Mucosa of descending colon (tissue), 3 donors: ENCODE data around the gene IQGAP2. TPM values are rescaled to one million over a fixed set of nuclear protein-coding genes. Genes with fewer than 3 reads are reported as not detected.

Experiments used
- ATAC-seq: fragments of 200-7000 bp; cut with Tn5 transposase; one replicate; pipeline ENCODE4 v1.9.1; 2020; ENCODE audit warnings: mild to moderate bottlenecking, moderate library complexity
- DNase-seq, 3 donors: peaks; one replicate each; pipeline ENCODE4 v3.0.0-alpha.2; 2020
- H3K36me3 ChIP-seq: fragments of 200-600 bp; one replicate; pipeline ENCODE4 v1.8.0; 2021; ENCODE audit warnings: low read depth, mild to moderate bottlenecking
- H3K4me1 ChIP-seq: fragments of 200-600 bp; one replicate; pipeline ENCODE4 v1.8.0; 2021; ENCODE audit warnings: low read depth, mild to moderate bottlenecking
- H3K4me3 ChIP-seq: fragments of 200-600 bp; one replicate; pipeline ENCODE4 v1.8.0; 2021; ENCODE audit warnings: mild to moderate bottlenecking
- H3K9me3 ChIP-seq: fragments of 200-600 bp; one replicate; pipeline ENCODE4 v1.8.0; 2021; ENCODE audit warnings: mild to moderate bottlenecking
- intact Hi-C, 2 donors: fragments of 100-400 bp; cut with DNase I in 1 of 2; cut with micrococcal nuclease in 1 of 2; formaldehyde crosslinking; loops; one replicate each; pipeline versions ENCODE4 v1.11.0 to v1.11.1; 2022; cut with DNase I, micrococcal nuclease
- total RNA-seq, 3 donors: library from RNA; stranded (reverse); fragmentation: NEBNext Ultra II Directional in 2 of 3; extraction: Animal tissue kit (Norgen Biotek cat#: 25700) in 2 of 3; gene quantifications; one replicate each; pipeline versions ENCODE4 v1.2.1 to v1.2.4, GENCODE V29; 2021 to 2023
- TF ChIP-seq, protein P1 (sequence below): fragments of 200-600 bp; IDR thresholded peaks from one replicate; pipeline ENCODE4 v1.8.0; 2022; ENCODE audit warnings: antibody characterized with exemption, mild to moderate bottlenecking
- donor health status: DM: no; HTN: no; CAD: no; lungs with moderate emphysema.
- donor health status: DM: no; HTN: no; CAD: no.
- donor health status: DM: no; HTN: yes; CAD: no.

The IQGAP2 gene
- total RNA-seq, 3 donors from 2014 or later, result 59.7 to 159 (median 84.8) TPM

DNA sequence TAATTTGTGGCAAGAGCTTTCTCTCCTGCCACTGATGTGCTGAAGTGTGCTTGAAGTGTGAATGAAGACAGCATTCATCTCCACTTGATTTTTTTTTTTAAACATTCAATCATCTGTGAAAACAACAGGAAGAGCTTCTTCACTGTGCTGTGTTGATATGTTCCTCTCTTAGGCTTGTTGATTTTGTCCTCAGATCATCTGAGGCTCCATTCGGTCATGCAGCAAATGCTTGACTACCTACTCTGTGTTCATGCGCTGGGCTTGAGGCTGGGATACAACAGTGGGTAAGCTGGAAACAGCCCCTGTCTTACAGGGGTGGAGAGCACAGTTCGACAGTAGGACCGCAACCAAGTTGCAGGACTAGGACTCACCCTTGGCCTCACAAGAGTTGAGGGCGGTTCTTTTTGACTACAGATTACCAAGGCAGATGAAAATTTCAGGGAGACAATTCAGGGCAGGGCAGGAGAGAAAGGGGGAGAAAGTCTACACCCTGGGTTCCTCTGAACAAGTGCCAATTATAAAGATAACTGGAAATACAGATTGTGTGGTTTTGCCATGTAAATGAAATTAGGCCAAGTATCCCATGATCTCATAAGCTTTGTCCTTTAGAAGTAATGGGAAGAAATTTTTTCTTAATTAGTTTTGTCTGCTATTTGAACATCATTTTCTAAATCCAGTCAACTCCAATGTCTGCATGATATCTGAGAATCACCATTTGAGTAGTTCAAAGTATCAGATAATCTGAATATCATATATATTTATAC, 281.9 kb downstream of the IQGAP2 start:
- ATAC-seq (peak; percentile 9), DNase-seq (no peak)
- H3K36me3 ChIP-seq, result no peaks in the 10 kb centered on the region
- no peak overlapping the region for H3K4me3 ChIP-seq
- no peaks in the 10 kb centered on the region for H3K9me3 ChIP-seq
- TF ChIP-seq, protein P1, sequence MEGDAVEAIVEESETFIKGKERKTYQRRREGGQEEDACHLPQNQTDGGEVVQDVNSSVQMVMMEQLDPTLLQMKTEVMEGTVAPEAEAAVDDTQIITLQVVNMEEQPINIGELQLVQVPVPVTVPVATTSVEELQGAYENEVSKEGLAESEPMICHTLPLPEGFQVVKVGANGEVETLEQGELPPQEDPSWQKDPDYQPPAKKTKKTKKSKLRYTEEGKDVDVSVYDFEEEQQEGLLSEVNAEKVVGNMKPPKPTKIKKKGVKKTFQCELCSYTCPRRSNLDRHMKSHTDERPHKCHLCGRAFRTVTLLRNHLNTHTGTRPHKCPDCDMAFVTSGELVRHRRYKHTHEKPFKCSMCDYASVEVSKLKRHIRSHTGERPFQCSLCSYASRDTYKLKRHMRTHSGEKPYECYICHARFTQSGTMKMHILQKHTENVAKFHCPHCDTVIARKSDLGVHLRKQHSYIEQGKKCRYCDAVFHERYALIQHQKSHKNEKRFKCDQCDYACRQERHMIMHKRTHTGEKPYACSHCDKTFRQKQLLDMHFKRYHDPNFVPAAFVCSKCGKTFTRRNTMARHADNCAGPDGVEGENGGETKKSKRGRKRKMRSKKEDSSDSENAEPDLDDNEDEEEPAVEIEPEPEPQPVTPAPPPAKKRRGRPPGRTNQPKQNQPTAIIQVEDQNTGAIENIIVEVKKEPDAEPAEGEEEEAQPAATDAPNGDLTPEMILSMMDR, result no peak
- intact Hi-C loops, result no loop called here
- no peaks in the 10 kb centered on the region for H3K4me1 ChIP-seq

DNA sequence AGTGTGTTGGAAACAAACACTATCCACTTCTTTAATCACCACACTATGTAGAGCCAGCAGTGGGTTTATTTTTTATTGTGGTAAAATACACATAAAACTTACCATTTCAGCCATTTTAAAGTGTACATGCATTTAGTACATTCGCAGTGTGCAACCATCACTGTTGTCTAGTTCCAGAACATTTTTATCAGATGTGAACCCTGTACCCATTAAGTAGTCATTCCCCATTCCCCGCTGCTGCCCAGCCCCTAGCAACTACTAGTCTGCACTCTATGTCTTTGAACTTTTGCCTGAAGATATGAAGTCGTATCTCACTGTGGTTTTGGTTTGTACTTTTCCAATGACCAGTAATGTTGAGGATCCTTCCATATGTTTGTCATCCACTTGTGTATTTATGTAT, 282.6 kb downstream of the IQGAP2 start:
- no peaks in the 10 kb centered on the region for H3K36me3 ChIP-seq
- no peak for DNase-seq
- no peak overlapping the region for H3K4me3 ChIP-seq
- intact Hi-C loops, result no loop called here
- H3K4me1 ChIP-seq, result peaks cover 4% of the 10 kb centered on the region
- H3K9me3 ChIP-seq, result no peaks in the 10 kb centered on the region
- peak; percentile 45 for ATAC-seq
- TF ChIP-seq, protein P1, result no peak

DNA sequence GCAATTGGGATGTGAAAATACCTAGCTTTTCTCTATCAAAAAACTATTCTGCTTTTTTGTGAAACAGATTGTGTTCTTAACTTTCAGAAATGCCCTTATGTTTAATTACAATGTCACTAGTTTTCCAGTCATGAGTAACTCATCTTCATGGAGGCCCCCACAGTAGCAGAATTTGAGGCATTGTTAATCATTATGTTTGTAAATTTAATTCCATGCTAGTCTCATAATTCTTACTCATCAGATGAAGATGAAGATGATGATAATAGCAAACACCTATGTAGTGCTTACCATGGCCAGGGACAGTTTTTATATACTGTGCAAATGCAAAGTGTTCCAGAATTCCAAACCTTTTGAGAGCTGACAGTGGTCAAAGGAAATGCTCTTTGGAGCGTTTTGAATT, 285.1 kb downstream of the IQGAP2 start:
- Histone ChIP-seq H3K36me3 (no peaks in the 10 kb centered on the region), H3K4me1 (peaks cover 19% of the 10 kb centered on the region), H3K9me3 (no peaks in the 10 kb centered on the region), H3K4me3 (no peak overlapping the region)
- intact Hi-C loops, result no loop called here
- TF ChIP-seq, protein P1, result no peak
- DNase-seq (no peak), ATAC-seq (no peak)

DNA sequence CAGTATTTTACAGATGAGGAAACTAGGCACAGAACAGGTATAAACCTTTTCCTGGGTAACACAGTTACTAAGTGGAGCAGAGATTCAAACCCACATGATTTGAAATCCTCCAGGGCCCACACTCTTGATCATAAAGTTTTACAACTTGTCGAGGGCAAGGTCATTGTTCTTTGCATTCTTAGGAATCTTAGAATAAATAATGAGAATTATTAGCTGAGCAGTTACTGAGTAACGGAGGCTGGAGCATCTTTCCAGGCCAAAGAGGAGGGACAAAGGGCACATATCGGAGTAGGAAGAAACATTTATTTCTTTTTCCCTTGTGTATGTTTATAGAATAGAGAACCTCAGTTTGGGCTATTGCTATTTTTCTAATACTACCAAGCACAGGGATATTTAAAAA, 285.8 kb downstream of the IQGAP2 start:
- ATAC-seq (no peak), DNase-seq (no peak)
- Histone ChIP-seq H3K9me3 (no peaks in the 10 kb centered on the region), H3K4me3 (no peak overlapping the region), H3K36me3 (no peaks in the 10 kb centered on the region), H3K4me1 (peaks cover 19% of the 10 kb centered on the region)
- intact Hi-C loops, result no loop called here
- TF ChIP-seq, protein P1, result no peak

DNA sequence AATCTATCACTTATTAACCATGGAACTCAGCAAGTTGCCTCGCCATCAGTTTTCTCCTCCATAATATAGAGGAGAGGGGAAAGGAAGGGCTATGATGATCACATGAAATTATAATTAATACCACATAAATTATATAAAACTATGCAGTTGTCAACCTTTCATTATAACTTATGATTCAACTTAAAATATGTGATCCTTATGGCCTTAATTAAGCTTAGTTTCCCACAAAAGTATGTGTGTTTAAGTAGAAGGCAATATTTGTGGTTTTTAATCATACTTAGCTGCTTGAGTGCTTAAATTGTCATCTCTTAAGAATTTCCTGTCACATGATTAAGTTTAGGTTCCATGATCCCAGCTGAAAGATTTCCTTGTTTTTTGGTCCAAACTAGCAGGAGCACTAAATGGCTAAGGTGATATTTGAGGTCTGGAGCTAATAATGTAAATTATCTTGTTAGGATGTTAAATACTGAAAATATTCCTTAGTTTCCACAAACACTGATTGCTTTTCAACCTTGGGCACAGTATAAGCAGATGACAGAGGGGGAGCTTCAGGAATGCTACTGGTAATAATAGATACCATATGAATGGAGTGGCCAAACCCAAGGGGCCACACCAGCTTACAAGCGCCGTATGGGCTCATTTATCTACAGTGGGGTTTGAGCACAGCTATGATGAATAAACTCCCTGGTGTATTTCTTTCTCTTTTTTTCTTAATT, 286.4 kb downstream of the IQGAP2 start:
- intact Hi-C loops, result no loop called here
- ATAC-seq (no peak), DNase-seq (no peak)
- Histone ChIP-seq H3K36me3 (no peaks in the 10 kb centered on the region), H3K4me1 (peaks cover 19% of the 10 kb centered on the region), H3K9me3 (no peaks in the 10 kb centered on the region), H3K4me3 (no peak overlapping the region)
- TF ChIP-seq, protein P1, result no peak
